ENCODE measurements around the gene GYG1. TPM values are rescaled to one million over a fixed set of nuclear protein-coding genes. Genes with fewer than 3 reads are reported as not detected.
A peak's percentile ranks its signal among the peaks of the same experiment; 100 is the strongest.

GYG1 gene
- total and polyA plus RNA-seq, 2 experiments from 2014 or later: 33.2 to 40.9 TPM

DNA sequence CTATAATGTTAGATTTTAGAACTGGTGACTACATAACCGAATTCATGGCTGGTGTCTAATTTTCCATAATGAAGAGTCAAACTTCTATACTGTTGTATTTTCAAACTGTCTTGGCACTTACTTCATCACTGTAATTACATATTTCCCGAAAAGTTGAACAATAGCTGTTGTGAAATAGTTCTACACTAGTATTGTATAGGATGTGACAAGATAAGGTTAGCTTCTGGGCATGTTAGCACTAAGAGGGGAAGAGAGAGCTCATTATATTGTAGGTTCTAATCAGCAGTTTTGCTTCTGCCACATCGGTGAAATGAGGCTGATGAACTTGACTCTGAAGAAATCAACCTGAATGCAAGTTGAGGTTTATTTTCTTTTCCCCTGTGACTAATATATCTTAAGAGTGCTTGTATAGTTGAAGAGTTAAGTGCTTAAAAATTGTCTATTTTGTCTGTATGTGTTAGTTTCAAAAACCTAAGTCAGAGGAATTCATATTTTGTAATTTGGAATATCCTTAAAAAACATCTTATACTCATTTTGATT is 8.9 kb downstream of the GYG1 start:
- Histone ChIP-seq H3K4me3 (no peak overlapping the region), H4K20me1 (replicated peaks; ENCODE audit: insufficient read depth) (no peaks in the 10 kb centered on the region), H3F3A (replicated peaks; ENCODE audit: low read depth) (no peaks in the 10 kb centered on the region), H3K79me2 (replicated peaks; ENCODE audit: insufficient read depth) (no peaks in the 10 kb centered on the region), H3K4me2 (peak overlapping the region; percentile 27; the same call in 1 of the 2 replicates), H3K27me3 (ENCODE audit: insufficient read depth) (no peaks in the 10 kb centered on the region), H3K4me1 (ENCODE audit: insufficient read depth) (peaks cover 44% of the 10 kb centered on the region), H2AFZ (no peak overlapping the region), H3K9me2 (ENCODE audit: insufficient read depth) (no peaks in the 10 kb centered on the region), H3K36me3 (ENCODE audit: insufficient read depth) (no peaks in the 10 kb centered on the region; the same call in 1 of the 2 replicates), H3K27ac (ENCODE audit: low read depth) (no peak overlapping the region)
- H3K27me3 Mint-ChIP-seq (ENCODE audit: insufficient read depth, low read depth, poor library complexity): no peaks in the 10 kb centered on the region
- no peak overlapping the region for H3K27ac Mint-ChIP-seq
- peaks cover 52% of the 10 kb centered on the region for H3K4me1 Mint-ChIP-seq
- no peaks in the 10 kb centered on the region for H3K9me3 Mint-ChIP-seq
- ATAC-seq (no peak), DNase-seq (ENCODE audit: low spot score) (no peak)
- no peak overlapping the region for H3K4me3 Mint-ChIP-seq
- TF ChIP-seq POLR2AphosphoS5 (IDR thresholded peaks at IDR 0.05; ENCODE audit: low read depth): no peak
- TF ChIP-seq, protein P1, sequence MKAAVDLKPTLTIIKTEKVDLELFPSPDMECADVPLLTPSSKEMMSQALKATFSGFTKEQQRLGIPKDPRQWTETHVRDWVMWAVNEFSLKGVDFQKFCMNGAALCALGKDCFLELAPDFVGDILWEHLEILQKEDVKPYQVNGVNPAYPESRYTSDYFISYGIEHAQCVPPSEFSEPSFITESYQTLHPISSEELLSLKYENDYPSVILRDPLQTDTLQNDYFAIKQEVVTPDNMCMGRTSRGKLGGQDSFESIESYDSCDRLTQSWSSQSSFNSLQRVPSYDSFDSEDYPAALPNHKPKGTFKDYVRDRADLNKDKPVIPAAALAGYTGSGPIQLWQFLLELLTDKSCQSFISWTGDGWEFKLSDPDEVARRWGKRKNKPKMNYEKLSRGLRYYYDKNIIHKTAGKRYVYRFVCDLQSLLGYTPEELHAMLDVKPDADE (IDR thresholded peaks at IDR 0.05): no peak
- TF ChIP-seq, protein P2, sequence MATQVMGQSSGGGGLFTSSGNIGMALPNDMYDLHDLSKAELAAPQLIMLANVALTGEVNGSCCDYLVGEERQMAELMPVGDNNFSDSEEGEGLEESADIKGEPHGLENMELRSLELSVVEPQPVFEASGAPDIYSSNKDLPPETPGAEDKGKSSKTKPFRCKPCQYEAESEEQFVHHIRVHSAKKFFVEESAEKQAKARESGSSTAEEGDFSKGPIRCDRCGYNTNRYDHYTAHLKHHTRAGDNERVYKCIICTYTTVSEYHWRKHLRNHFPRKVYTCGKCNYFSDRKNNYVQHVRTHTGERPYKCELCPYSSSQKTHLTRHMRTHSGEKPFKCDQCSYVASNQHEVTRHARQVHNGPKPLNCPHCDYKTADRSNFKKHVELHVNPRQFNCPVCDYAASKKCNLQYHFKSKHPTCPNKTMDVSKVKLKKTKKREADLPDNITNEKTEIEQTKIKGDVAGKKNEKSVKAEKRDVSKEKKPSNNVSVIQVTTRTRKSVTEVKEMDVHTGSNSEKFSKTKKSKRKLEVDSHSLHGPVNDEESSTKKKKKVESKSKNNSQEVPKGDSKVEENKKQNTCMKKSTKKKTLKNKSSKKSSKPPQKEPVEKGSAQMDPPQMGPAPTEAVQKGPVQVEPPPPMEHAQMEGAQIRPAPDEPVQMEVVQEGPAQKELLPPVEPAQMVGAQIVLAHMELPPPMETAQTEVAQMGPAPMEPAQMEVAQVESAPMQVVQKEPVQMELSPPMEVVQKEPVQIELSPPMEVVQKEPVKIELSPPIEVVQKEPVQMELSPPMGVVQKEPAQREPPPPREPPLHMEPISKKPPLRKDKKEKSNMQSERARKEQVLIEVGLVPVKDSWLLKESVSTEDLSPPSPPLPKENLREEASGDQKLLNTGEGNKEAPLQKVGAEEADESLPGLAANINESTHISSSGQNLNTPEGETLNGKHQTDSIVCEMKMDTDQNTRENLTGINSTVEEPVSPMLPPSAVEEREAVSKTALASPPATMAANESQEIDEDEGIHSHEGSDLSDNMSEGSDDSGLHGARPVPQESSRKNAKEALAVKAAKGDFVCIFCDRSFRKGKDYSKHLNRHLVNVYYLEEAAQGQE (IDR thresholded peaks at IDR 0.05; ENCODE audit: unreplicated experiment): no peak
- H3K36me3 Mint-ChIP-seq (ENCODE audit: low read depth): peaks cover 19% of the 10 kb centered on the region; the same call in 2 of the 3 replicates

DNA sequence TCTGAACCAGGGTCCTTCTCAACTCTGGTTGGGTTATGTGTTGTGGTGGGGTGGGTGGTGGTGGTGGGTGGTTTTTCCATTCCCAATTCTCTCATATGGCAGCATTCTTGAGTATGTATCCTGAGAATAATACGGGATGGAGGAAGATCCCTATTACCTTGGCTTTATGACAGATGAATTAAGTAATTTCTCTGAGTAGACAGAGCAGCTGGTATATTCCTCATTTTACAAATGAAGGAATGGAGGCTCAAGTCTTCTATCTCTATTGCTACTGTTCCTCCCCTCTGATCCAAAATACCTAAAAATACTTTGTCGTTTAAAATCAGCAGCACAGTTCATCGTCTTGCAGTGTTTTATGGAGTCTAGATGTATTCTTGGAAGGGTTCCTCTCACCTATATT is 10.4 kb downstream of the GYG1 start:
- ATAC-seq (no peak), DNase-seq (ENCODE audit: low spot score) (no peak)
- Histone ChIP-seq H3K27me3 (ENCODE audit: insufficient read depth) (no peaks in the 10 kb centered on the region), H2AFZ (no peak overlapping the region), H3F3A (replicated peaks; ENCODE audit: low read depth) (no peaks in the 10 kb centered on the region), H3K9me2 (ENCODE audit: insufficient read depth) (no peaks in the 10 kb centered on the region), H3K4me1 (ENCODE audit: insufficient read depth) (peaks cover 48% of the 10 kb centered on the region), H3K4me2 (no peak overlapping the region), H3K79me2 (replicated peaks; ENCODE audit: insufficient read depth) (no peaks in the 10 kb centered on the region), H3K36me3 (ENCODE audit: insufficient read depth) (no peaks in the 10 kb centered on the region; the same call in 1 of the 2 replicates), H3K4me3 (no peak overlapping the region), H4K20me1 (replicated peaks; ENCODE audit: insufficient read depth) (no peaks in the 10 kb centered on the region), H3K27ac (ENCODE audit: low read depth) (no peak overlapping the region)
- H3K4me1 Mint-ChIP-seq: peaks cover 57% of the 10 kb centered on the region
- no peak overlapping the region for H3K4me3 Mint-ChIP-seq
- H3K27ac Mint-ChIP-seq: no peak overlapping the region
- H3K9me3 Mint-ChIP-seq: no peaks in the 10 kb centered on the region
- H3K27me3 Mint-ChIP-seq (ENCODE audit: insufficient read depth, low read depth, poor library complexity): no peaks in the 10 kb centered on the region
- peaks cover 4% of the 10 kb centered on the region; the same call in 2 of the 3 replicates for H3K36me3 Mint-ChIP-seq (ENCODE audit: low read depth)
- TF ChIP-seq, protein P2 (IDR thresholded peaks at IDR 0.05; ENCODE audit: unreplicated experiment): no peak
- TF ChIP-seq ZNF331 (CRISPR knock-in tag; IDR thresholded peaks at IDR 0.05; ENCODE audit: low read depth) (no peak), POLR2AphosphoS5 (IDR thresholded peaks at IDR 0.05; ENCODE audit: low read depth) (no peak), EZH2phosphoT487 (IDR thresholded peaks at IDR 0.05; ENCODE audit: unreplicated experiment) (no peak), NANOG (IDR thresholded peaks at IDR 0.05; ENCODE audit: borderline replicate concordance) (no peak)
